Peyer's patch (tissue), 4 donors: ENCODE data around the gene ODF2L.

Source experiments
- CTCF ChIP-seq, 6 experiments: fragments of 450-650 bp in 4 of 6; fragments of 200-600 bp in 2 of 6; sonication (generic) in 1 of 6; IDR thresholded peaks; one replicate each; pipeline ENCODE4 v1.5.1; 2017 to 2019; ENCODE audit warnings: antibody characterized with exemption in 6 of 6, mild to moderate bottlenecking in 3 of 6, moderate library complexity in 1 of 6
- POLR2A ChIP-seq, 2 donors: fragments of 450-650 bp; IDR thresholded peaks; one replicate each; pipeline ENCODE4 v1.5.1; 2017; ENCODE audit warnings: antibody characterized with exemption in 2 of 2, mild to moderate bottlenecking in 2 of 2, moderate library complexity in 2 of 2

- TF ChIP-seq POLR2A (IDR thresholded peaks at IDR 0.05) (no peak), CTCF (IDR thresholded peaks at IDR 0.05) (no peak)
These were observed 25.6 kb upstream of the ODF2L start for GRCh38 chr1:86421601-86422280.
